HCT116 (cell line): Measurements from ENCODE around the gene TRAF2. TPM values are rescaled to one million over a fixed set of nuclear protein-coding genes. Genes with fewer than 3 reads are reported as not detected.

ENCODE experiments used
- ATAC-seq: fragments of 200-7000 bp; cut with Tn5 transposase; 2 replicates; pipeline ENCODE4 v1.9.1; 2020; ENCODE audit warnings: mild to moderate bottlenecking, moderate library complexity
- BruUV-seq: library from RNA; stranded (reverse); fragments of 400-500 nt; replicated peaks from 2 replicates; lab custom pipeline; 2021; lab: Mats Ljungman, UMichigan
- CTCF ChIA-PET: fragments of 300-600 bp; sonication (Branson Sonifier 250); formaldehyde crosslinking; loops from one replicate; lab custom pipeline; 2021; ENCODE audit warnings: antibody characterized with exemption; lab: Charles Lee
- POLR2A ChIA-PET: fragments of 300-600, 350-600 bp; sonication (Branson Sonifier 250); formaldehyde crosslinking; loops from one replicate; lab custom pipeline; 2021; ENCODE audit warnings: antibody characterized with exemption; lab: Charles Lee
- RAD21 ChIA-PET, 2 experiments: fragments of 300-600 bp; sonication (Branson Sonifier 250); formaldehyde crosslinking; loops; one replicate each; lab custom pipeline; 2023; ENCODE audit warnings: low total read pairs in 2 of 2; ENCODE audit not compliant: uncharacterized antibody in 2 of 2, unreplicated experiment in 2 of 2, low non-redundant PET in 1 of 2; lab: Charles Lee
- DNase-seq: peaks from one replicate; pipeline ENCODE4 v3.0.0-alpha.2; 2010; ENCODE audit warnings: low read depth, low spot score
- H2AFZ ChIP-seq: fragments of 200-600 bp; shearing (Covaris generic), sonication (generic); 2 replicates; pipeline ENCODE4 v1.6.1; 2017; ENCODE audit warnings: low read depth, mixed run types, mixed read lengths, antibody characterized with exemption, low read length; ENCODE audit not compliant: poor library complexity, severe bottlenecking
- H3K27ac ChIP-seq: 2 replicates; pipeline ENCODE4 v1.5.1; 2012; ENCODE audit warnings: low read depth, low read length
- H3K27me3 ChIP-seq: fragments of 200-600 bp; sonication (generic); 2 replicates; pipeline ENCODE4 v1.6.1; 2016; ENCODE audit warnings: mixed run types, low read length, mixed read lengths; ENCODE audit not compliant: insufficient read depth
- H3K36me3 ChIP-seq, 2 experiments: fragments of 200-500 bp in 1 of 2; fragments of 200-600 bp in 1 of 2; sonication (Bioruptor generic) in 1 of 2; sonication (generic) in 1 of 2; 2 replicates each; pipeline versions ENCODE4 v1.5.1 to v1.6.1; 2014 to 2016; ENCODE audit warnings: low read length in 2 of 2, inconsistent platforms in 1 of 2, mixed read lengths in 1 of 2, mixed run types in 1 of 2; ENCODE audit not compliant: insufficient read depth in 2 of 2, control insufficient read depth in 1 of 2
- H3K4me1 ChIP-seq, 2 experiments: fragments of 200-600 bp in 1 of 2; sonication (generic) in 1 of 2; 2 replicates each; pipeline versions ENCODE4 v1.5.1 to v1.6.1; 2012 to 2017; ENCODE audit warnings: low read length in 2 of 2, inconsistent platforms in 1 of 2, mild to moderate bottlenecking in 1 of 2, mixed read lengths in 1 of 2, mixed run types in 1 of 2, moderate library complexity in 1 of 2; ENCODE audit not compliant: insufficient read depth in 2 of 2, control insufficient read depth in 1 of 2
- H3K4me2 ChIP-seq: fragments of 200-600 bp; sonication (generic); 2 replicates; pipeline ENCODE4 v1.6.1; 2017; ENCODE audit warnings: mixed run types, low read length, mixed read lengths
- H3K4me3 ChIP-seq, 2 experiments: fragments of 200-600 bp in 1 of 2; sonication (generic) in 1 of 2; replicated peaks in 1 of 2; 2 replicates each; pipeline ENCODE4 v1.5.1; 2011 to 2016; ENCODE audit warnings: low read length in 2 of 2, control low read depth in 1 of 2, low read depth in 1 of 2, mild to moderate bottlenecking in 1 of 2, mixed read lengths in 1 of 2, mixed run types in 1 of 2
- H3K79me2 ChIP-seq: fragments of 200-600 bp; sonication (generic); 2 replicates; pipeline ENCODE4 v1.6.1; 2017; ENCODE audit warnings: mild to moderate bottlenecking, mixed run types, low read length, moderate library complexity, mixed read lengths; ENCODE audit not compliant: insufficient read depth
- H3K9ac ChIP-seq: fragments of 200-600 bp; sonication (generic); 2 replicates; pipeline ENCODE4 v1.6.1; 2016; ENCODE audit warnings: low read length, mixed read lengths
- H3K9me2 ChIP-seq: fragments of 200-600 bp; sonication (generic), shearing (Covaris generic); 2 replicates; pipeline ENCODE4 v1.6.1; 2017; ENCODE audit warnings: mixed run types, mild to moderate bottlenecking, moderate library complexity; ENCODE audit not compliant: insufficient read depth
- H3K9me3 ChIP-seq, 2 experiments: fragments of 200-500 bp in 1 of 2; fragments of 200-600 bp in 1 of 2; sonication (Bioruptor generic) in 1 of 2; sonication (generic) in 1 of 2; 2 replicates each; pipeline ENCODE4 v1.6.1; 2014 to 2017; ENCODE audit warnings: low read length in 2 of 2, mixed read lengths in 2 of 2, inconsistent platforms in 1 of 2, low read depth in 1 of 2, mild to moderate bottlenecking in 1 of 2, mixed run types in 1 of 2, moderate library complexity in 1 of 2; ENCODE audit not compliant: control insufficient read depth in 1 of 2, insufficient read depth in 1 of 2
- H4K20me1 ChIP-seq: fragments of 200-600 bp; sonication (generic), shearing (Covaris generic); 2 replicates; pipeline ENCODE4 v1.6.1; 2017; ENCODE audit warnings: mixed run types, mild to moderate bottlenecking, moderate library complexity; ENCODE audit not compliant: insufficient read depth
- EGR1 ChIP-seq: IDR thresholded peaks from 2 replicates; pipeline ENCODE4 v1.6.1; 2012; ENCODE audit warnings: low read depth
- ELF1 ChIP-seq: IDR thresholded peaks from 2 replicates; pipeline ENCODE4 v1.6.1; 2012; ENCODE audit warnings: low read depth, borderline replicate concordance
- EZH2 ChIP-seq: fragments of 200-600 bp; sonication (generic); IDR thresholded peaks from 2 replicates; pipeline ENCODE4 v1.6.1; 2017; ENCODE audit warnings: antibody characterized with exemption, mixed run types
- JUND ChIP-seq: IDR thresholded peaks from 2 replicates; pipeline ENCODE4 v1.6.1; 2012
- POLR2A ChIP-seq: IDR thresholded peaks from 2 replicates; pipeline ENCODE4 v1.7.0; 2011; ENCODE audit warnings: borderline replicate concordance; ENCODE audit not compliant: insufficient read depth, insufficient read length; ENCODE audit errors: extremely low read depth
- POLR2AphosphoS5 ChIP-seq: IDR thresholded peaks from 2 replicates; pipeline ENCODE4 v1.6.1; 2011; ENCODE audit warnings: mild to moderate bottlenecking, low read depth, low read length, moderate library complexity
- RAD21 ChIP-seq: IDR thresholded peaks from 2 replicates; pipeline ENCODE4 v1.6.1; 2012; ENCODE audit warnings: low read depth, mild to moderate bottlenecking
- SIN3A ChIP-seq: IDR thresholded peaks from 2 replicates; pipeline ENCODE4 v1.6.1; 2012; ENCODE audit warnings: low read depth
- SRF ChIP-seq: IDR thresholded peaks from 2 replicates; pipeline ENCODE4 v1.6.1; 2012; ENCODE audit warnings: low read depth
- TCF7L2 ChIP-seq: IDR thresholded peaks from 2 replicates; pipeline ENCODE4 v1.7.0; 2011; ENCODE audit warnings: borderline replicate concordance, inconsistent platforms; ENCODE audit not compliant: insufficient read depth, insufficient read length; ENCODE audit errors: extremely low read depth
- YY1 ChIP-seq: IDR thresholded peaks from 2 replicates; pipeline ENCODE4 v1.6.1; 2011; ENCODE audit warnings: low read length, low read depth, moderate library complexity, mild to moderate bottlenecking; ENCODE audit not compliant: insufficient replicate concordance; ENCODE audit errors: extremely low read depth
- ZFX ChIP-seq: fragments of 450-650 bp; IDR thresholded peaks from 2 replicates; pipeline ENCODE4 v1.6.1; 2017
- intact Hi-C: fragments of 100-400 bp; cut with micrococcal nuclease; formaldehyde crosslinking; loops from 2 replicates; pipeline ENCODE4 v1.10.0; 2022
- total RNA-seq: library from RNA; stranded (reverse); gene quantifications from one replicate; pipeline ENCODE4 v1.2.1, GENCODE V29; 2021; ENCODE audit not compliant: unreplicated experiment
- TF ChIP-seq, protein P1 (sequence below): IDR thresholded peaks from 2 replicates; pipeline ENCODE4 v1.6.1; 2012

The TRAF2 gene
- total RNA-seq, 1 experiment from 2014 or later: 28.4 TPM

DNA sequence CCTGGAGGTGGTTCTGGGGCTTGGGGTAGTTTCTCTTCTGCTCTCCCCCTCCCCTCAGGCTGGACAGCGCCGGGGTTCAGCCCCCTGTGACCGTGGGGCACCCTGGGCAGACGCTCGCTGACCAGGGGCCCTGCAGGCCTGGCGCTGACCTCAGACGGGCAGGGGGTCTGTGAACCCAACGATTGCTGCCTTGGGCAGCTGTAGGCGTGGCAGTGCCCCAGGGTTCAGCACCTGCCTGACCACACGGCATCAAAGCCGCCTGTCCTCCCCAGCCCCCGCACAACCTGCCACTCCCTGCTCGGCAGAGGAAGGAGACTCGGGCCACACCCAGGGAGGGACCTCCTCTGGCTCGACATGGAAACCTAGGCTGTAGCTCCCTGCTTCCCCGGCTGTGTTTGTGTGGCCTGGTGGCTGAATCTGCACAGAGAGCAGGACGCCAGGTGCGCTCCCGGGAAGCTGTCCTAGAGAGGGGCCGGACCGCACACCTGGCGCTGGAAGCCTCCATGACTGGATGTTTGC lies 77.9 kb downstream of the TRAF2 start:
- no TSS peak for BruUV-seq
- Histone ChIP-seq H3K27ac (peak overlapping the region; percentile 63; the same call in 1 of the 2 replicates), H3K4me1 (peaks cover 11 to 28% of the 10 kb centered on the region in 2 experiments), H2AFZ (no peak overlapping the region), H3K27me3 (no peaks in the 10 kb centered on the region), H3K4me2 (peak overlapping the region; percentile 88), H3K79me2 (no peaks in the 10 kb centered on the region), H3K9ac (peak overlapping the region; percentile 49), H3K9me3 (no peaks in the 10 kb centered on the region), H3K9me2 (no peaks in the 10 kb centered on the region)
- intact Hi-C loops: no loop called here
- ATAC-seq: peak; percentile 83
- RAD21 ChIA-PET: no interaction called here
- CTCF ChIA-PET: interaction anchor here (1.0 to 1.4 kb wide), 3 partner anchors 14 to 65 kb away, joined by 3 to 5 read pairs (median 3); no protein-coding TSS in a partner anchor
- DNase-seq: no peak
- TF ChIP-seq YY1: no peak
- no peak for TF ChIP-seq EZH2
- TF ChIP-seq JUND: no peak
- peak; percentile 87; the same call in 1 of the 2 replicates for TF ChIP-seq EGR1
- TF ChIP-seq POLR2AphosphoS5: peak; percentile 38; the same call in 1 of the 2 replicates
- no peak for TF ChIP-seq RAD21
- TF ChIP-seq TCF7L2: peak; percentile 63
- TF ChIP-seq, all 23 proteins: peak for 3
- POLR2A ChIA-PET: interaction anchor here (1.4 kb wide), 1 partner anchor 10 kb away, joined by 3 read pairs; no protein-coding TSS in a partner anchor
- peak overlapping the region; percentile 22 to 45 for H3K4me3 ChIP-seq
- no peaks in the 10 kb centered on the region for H4K20me1 ChIP-seq
- no peaks in the 10 kb centered on the region for H3K36me3 ChIP-seq

DNA sequence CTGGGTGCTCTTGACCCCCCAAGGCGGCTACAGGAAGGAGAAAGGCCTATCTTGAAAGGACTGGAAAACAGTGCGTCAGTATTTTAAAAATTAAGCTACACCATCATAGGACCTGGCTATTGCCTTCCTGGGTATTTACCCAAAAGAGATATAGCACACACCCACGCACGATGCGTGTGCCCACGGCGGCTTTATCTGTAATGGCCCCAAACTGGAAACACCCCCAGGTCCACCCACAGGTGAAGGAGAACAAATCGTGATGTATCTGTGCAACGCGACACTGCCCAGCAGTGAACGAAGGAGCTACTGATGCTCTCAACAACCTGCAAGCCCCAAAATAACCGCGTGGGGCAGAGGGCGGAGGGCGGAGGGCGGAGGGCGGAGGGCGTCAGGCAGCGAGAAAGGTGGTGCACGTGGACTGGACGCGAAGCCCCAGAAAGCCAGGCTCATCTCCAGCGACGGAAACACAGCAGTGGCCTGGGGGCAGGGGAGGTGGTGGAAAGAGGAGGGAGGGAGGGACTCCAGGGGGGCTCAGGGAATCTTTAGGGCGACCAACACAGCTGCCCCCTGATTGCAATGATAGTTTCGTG lies 78.6 kb downstream of the TRAF2 start:
- ChIA-PET POLR2A (interaction anchor here (0.6 to 1.4 kb wide), 2 partner anchors 9 to 17 kb away, joined by 3 read pairs; no protein-coding TSS in a partner anchor), CTCF (interaction anchor here (1.0 to 2.0 kb wide), 4 partner anchors 11 to 64 kb away, joined by 3 to 5 read pairs (median 4); no protein-coding TSS in a partner anchor)

More for the DNA sequence above, 78.6 kb downstream of the TRAF2 start:
- Histone ChIP-seq H3K4me3 (peak overlapping the region; percentile 22 to 45), H3K9me2 (no peaks in the 10 kb centered on the region), H3K79me2 (no peaks in the 10 kb centered on the region), H3K36me3 (no peaks in the 10 kb centered on the region), H3K27ac (peak overlapping the region; percentile 63; the same call in 1 of the 2 replicates), H3K4me1 (peaks cover 11 to 28% of the 10 kb centered on the region in 2 experiments), H4K20me1 (no peaks in the 10 kb centered on the region), H2AFZ (no peak overlapping the region), H3K4me2 (peak overlapping the region; percentile 88), H3K9me3 (no peaks in the 10 kb centered on the region), H3K27me3 (no peaks in the 10 kb centered on the region), H3K9ac (peak overlapping the region; percentile 49)
- RAD21 ChIA-PET: no interaction called here
- DNase-seq (no peak), ATAC-seq (0 out of 2 replicates have a peak, but pooled peaks have one; percentile 5)
- BruUV-seq: no TSS peak
- TF ChIP-seq SIN3A (no peak), POLR2A (no peak), SRF (no peak), ELF1 (no peak), ZFX (no peak), RAD21 (no peak)
- TF ChIP-seq, protein P1, sequence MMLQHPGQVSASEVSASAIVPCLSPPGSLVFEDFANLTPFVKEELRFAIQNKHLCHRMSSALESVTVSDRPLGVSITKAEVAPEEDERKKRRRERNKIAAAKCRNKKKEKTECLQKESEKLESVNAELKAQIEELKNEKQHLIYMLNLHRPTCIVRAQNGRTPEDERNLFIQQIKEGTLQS: no peak
- intact Hi-C loops: no loop called here
